Endothelial cell of umbilical vein (primary cell): ENCODE results near the gene ACTR1A. TPM values are rescaled to one million over a fixed set of nuclear protein-coding genes. Genes with fewer than 3 reads are reported as not detected.

ENCODE experiments used
- BruUV-seq: library from RNA; stranded (reverse); fragments of 400-500 nt; replicated peaks from 2 replicates; lab custom pipeline; 2021; lab: Mats Ljungman, UMichigan
- CTCF ChIA-PET: fragments of 300-600, 350-600 bp; sonication (Branson Sonifier 250); formaldehyde crosslinking; loops from one replicate; lab custom pipeline; 2021; ENCODE audit warnings: antibody characterized with exemption, inconsistent platforms; lab: Charles Lee
- POLR2A ChIA-PET: fragments of 300-600, 350-600 bp; sonication (Branson Sonifier 250); formaldehyde crosslinking; loops from one replicate; lab custom pipeline; 2021; ENCODE audit warnings: antibody characterized with exemption, inconsistent platforms; lab: Charles Lee
- DNase-seq: peaks from one replicate; pipeline ENCODE4 v3.0.0-alpha.2; 2011; ENCODE audit warnings: low read depth, low spot score
- FAIRE-seq: peaks from 2 replicates; lab custom pipeline; 2011; peaks lifted over from hg19 to GRCh38; lab: Jason Lieb, UNC
- H2AFZ ChIP-seq: 2 replicates; pipeline ENCODE4 v1.6.0; 2012; ENCODE audit warnings: low read depth, low read length, control low read depth, inconsistent platforms
- H3K27ac ChIP-seq: 2 replicates; pipeline ENCODE4 v1.5.1; 2011; ENCODE audit warnings: low read depth, mild to moderate bottlenecking, control low read depth, low read length, moderate library complexity; ENCODE audit not compliant: insufficient read depth
- H3K27me3 ChIP-seq, 2 experiments: 2 replicates each; pipeline versions ENCODE4 v1.6.0 to v1.6.1; 2011; ENCODE audit warnings: low read length in 2 of 2, mixed read lengths in 1 of 2; ENCODE audit not compliant: control insufficient read depth in 2 of 2, insufficient read depth in 2 of 2
- H3K36me3 ChIP-seq, 2 experiments: 2 replicates in 1 of 2; 3 replicates in 1 of 2; pipeline ENCODE4 v1.5.1; 2011; ENCODE audit warnings: low read length in 2 of 2, mild to moderate bottlenecking in 1 of 2, moderate library complexity in 1 of 2; ENCODE audit not compliant: control insufficient read depth in 2 of 2, insufficient read depth in 2 of 2; ENCODE audit errors: extremely low read depth in 1 of 2
- H3K4me1 ChIP-seq: 3 replicates; pipeline ENCODE4 v1.5.1; 2011; ENCODE audit warnings: mild to moderate bottlenecking, low read length; ENCODE audit not compliant: control insufficient read depth, insufficient read depth; ENCODE audit errors: extremely low read depth
- H3K4me2 ChIP-seq: 2 replicates; pipeline ENCODE4 v1.6.1; 2011; ENCODE audit warnings: low read length, control low read depth, mixed read lengths; ENCODE audit not compliant: insufficient read depth
- H3K4me3 ChIP-seq, 3 experiments: fragments of 200-600 bp in 1 of 3; sonication (generic), shearing (Covaris generic) in 1 of 3; replicated peaks in 1 of 3; 2 replicates each; pipeline ENCODE4 v1.5.1; 2011 to 2016; ENCODE audit warnings: control low read depth in 3 of 3, low read length in 3 of 3, mild to moderate bottlenecking in 2 of 3, inconsistent platforms in 1 of 3, low read depth in 1 of 3, moderate library complexity in 1 of 3; ENCODE audit not compliant: insufficient read depth in 1 of 3
- H3K79me2 ChIP-seq: 2 replicates; pipeline ENCODE4 v1.6.0; 2012; ENCODE audit warnings: low read length, inconsistent platforms; ENCODE audit not compliant: control insufficient read depth, insufficient read depth
- H3K9ac ChIP-seq: replicated peaks from 2 replicates; pipeline ENCODE3; 2011; ENCODE audit warnings: low read length, control low read depth; ENCODE audit not compliant: insufficient read depth; ENCODE audit errors: extremely low read depth
- H3K9me1 ChIP-seq: replicated peaks from 3 replicates; pipeline ENCODE4 v1.6.0; 2011; ENCODE audit warnings: mild to moderate bottlenecking, low read length; ENCODE audit not compliant: control insufficient read depth, insufficient read depth; ENCODE audit errors: extremely low read depth
- H3K9me3 ChIP-seq: replicated peaks from 2 replicates; pipeline ENCODE4 v1.5.1; 2012; ENCODE audit warnings: low read length, inconsistent platforms; ENCODE audit not compliant: control insufficient read depth, insufficient read depth
- H4K20me1 ChIP-seq: replicated peaks from 2 replicates; pipeline ENCODE3; 2011; ENCODE audit warnings: mild to moderate bottlenecking, low read length; ENCODE audit not compliant: control insufficient read depth, insufficient read depth; ENCODE audit errors: extremely low read depth
- EZH2 ChIP-seq: IDR thresholded peaks from 2 replicates; pipeline ENCODE4 v1.6.1; 2012; ENCODE audit warnings: borderline replicate concordance, low read depth, mild to moderate bottlenecking, moderate library complexity, low read length, inconsistent platforms; ENCODE audit not compliant: severe bottlenecking
- FOS ChIP-seq: IDR thresholded peaks from 2 replicates; pipeline ENCODE4 v1.6.1; 2011; ENCODE audit warnings: mild to moderate bottlenecking, low read length, moderate library complexity, borderline replicate concordance; ENCODE audit not compliant: insufficient read depth
- GATA2 ChIP-seq: IDR thresholded peaks from 2 replicates; pipeline ENCODE4 v1.7.0; 2011; ENCODE audit warnings: low read depth, mild to moderate bottlenecking, moderate library complexity, mixed read lengths, low read length; ENCODE audit not compliant: insufficient read length, insufficient read depth
- JUN ChIP-seq: IDR thresholded peaks from 2 replicates; pipeline ENCODE4 v1.6.1; 2011; ENCODE audit warnings: borderline replicate concordance, low read depth; ENCODE audit not compliant: insufficient read length, insufficient read depth
- MAX ChIP-seq: IDR thresholded peaks from 2 replicates; pipeline ENCODE4 v1.6.1; 2011; ENCODE audit not compliant: insufficient read depth, insufficient read length
- MYC ChIP-seq: IDR thresholded peaks from one replicate; pipeline ENCODE4 v1.6.1; 2011; ENCODE audit warnings: mild to moderate bottlenecking, low read depth, low read length
- POLR2A ChIP-seq: IDR thresholded peaks from 2 replicates; pipeline ENCODE4 v1.6.1; 2012; ENCODE audit warnings: low read depth, mild to moderate bottlenecking, control low read depth, low read length
- POLR2AphosphoS5 ChIP-seq: IDR thresholded peaks from 2 replicates; pipeline ENCODE4 v1.6.1; 2012; ENCODE audit warnings: low read depth, mild to moderate bottlenecking, control low read depth, low read length, moderate library complexity; ENCODE audit not compliant: insufficient read depth
- dilution Hi-C: fragments of 300-500 bp; cut with MboI; formaldehyde crosslinking; loops from one replicate; pipeline ENCODE4 v1.15.0; 2019; ENCODE audit warnings: low sequenced_read_pairs; ENCODE audit not compliant: extremely low pct_ligation_motif_present
- intact Hi-C: fragments of 100-400 bp; cut with micrococcal nuclease; formaldehyde crosslinking; loops from one replicate; pipeline ENCODE4 v1.10.0; 2022
- polyA plus RNA-seq, 4 experiments: library from polyadenylated mRNA; depleted of rRNA in 3 of 4; stranded (reverse) in 3 of 4; unstranded in 1 of 4; fragments of >200 nt; gene quantifications; 2 replicates each; pipeline versions ENCODE4 v1.2.1 to v1.2.3, GENCODE V29; 2011 to 2012; ENCODE audit warnings: missing spikeins in 1 of 4
- total RNA-seq: library from RNA; stranded (reverse); gene quantifications from 2 replicates; pipeline ENCODE4 v1.2.3, GENCODE V29; 2021
- TF ChIP-seq, protein P1 (sequence below), 2 donors: IDR thresholded peaks; 1 replicate in 1 of 2; 2 replicates in 1 of 2; pipeline ENCODE4 v1.5.1; 2011; ENCODE audit warnings: low read length in 2 of 2, mild to moderate bottlenecking in 2 of 2, moderate library complexity in 2 of 2, control low read depth in 1 of 2, inconsistent platforms in 1 of 2, low read depth in 1 of 2; ENCODE audit not compliant: insufficient read depth in 1 of 2; ENCODE audit errors: extremely low read depth in 1 of 2

Gene ACTR1A
- total and polyA plus RNA-seq, 2 donors (not counting 3 experiments of a cell fraction or from before 2014, with no cell fraction given) = 155 to 164 TPM

DNA sequence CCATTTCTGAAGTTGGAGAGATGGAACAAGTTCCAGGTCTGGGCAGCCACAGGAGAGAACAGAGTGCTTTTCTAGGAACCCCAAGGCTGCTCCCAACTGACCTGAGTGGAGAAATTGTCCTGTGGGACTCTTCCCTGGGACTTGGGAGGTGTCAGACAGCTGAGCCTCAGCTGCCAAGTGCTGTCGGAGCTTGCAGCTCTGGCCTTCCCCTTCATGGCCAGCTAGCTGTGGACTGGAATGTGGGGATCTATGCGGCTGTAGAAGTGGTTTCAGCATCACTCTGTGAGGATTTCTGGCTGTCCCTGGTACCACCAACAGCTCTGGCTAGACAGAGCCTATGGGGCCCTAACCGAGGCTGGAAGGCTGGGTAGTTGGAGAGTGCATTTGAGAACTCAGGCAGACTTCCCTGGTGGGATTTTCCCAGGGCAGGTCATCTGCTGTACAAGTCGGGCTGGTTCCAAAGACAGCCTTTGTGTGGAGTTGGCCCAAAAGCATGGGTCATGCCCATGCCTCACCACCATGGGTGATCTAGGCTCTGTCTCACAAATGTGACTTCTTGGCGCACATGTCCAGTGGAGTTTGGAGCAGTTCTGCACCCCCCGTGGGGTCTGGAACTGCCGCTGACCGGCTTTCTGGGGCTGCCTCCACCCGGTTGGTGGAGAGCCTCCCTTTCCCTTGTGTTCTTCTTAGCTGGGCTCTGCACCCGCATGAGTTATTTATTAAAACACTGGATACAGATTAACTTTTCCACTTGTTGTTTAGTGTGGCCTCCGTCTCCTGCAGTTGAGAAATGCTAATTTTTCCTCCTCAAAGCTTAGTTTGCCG lies 12.2 kb upstream of the ACTR1A start:
- intact Hi-C loops = no loop called here
- CTCF ChIA-PET = no interaction called here

More for the DNA sequence above, 12.2 kb upstream of the ACTR1A start:
- dilution Hi-C loops = no loop called here
- POLR2A ChIA-PET = no interaction called here
- Histone ChIP-seq H3K4me2 (no peak overlapping the region), H3K79me2 (no peaks in the 10 kb centered on the region), H2AFZ (no peak overlapping the region), H3K4me3 (no peak overlapping the region), H3K36me3 (peaks cover 2 to 20% of the 10 kb centered on the region in 2 experiments), H3K9me1 (no peaks in the 10 kb centered on the region), H3K4me1 (peaks cover 2% of the 10 kb centered on the region), H3K27me3 (no peaks in the 10 kb centered on the region), H3K27ac (no peak overlapping the region), H4K20me1 (no peaks in the 10 kb centered on the region), H3K9me3 (no peaks in the 10 kb centered on the region), H3K9ac (no peak overlapping the region)
- BruUV-seq = no TSS peak
- TF ChIP-seq MYC (no peak), MAX (no peak), POLR2A (no peak), FOS (no peak), JUN (no peak), GATA2 (no peak), POLR2AphosphoS5 (no peak), EZH2 (no peak)
- TF ChIP-seq, protein P1, sequence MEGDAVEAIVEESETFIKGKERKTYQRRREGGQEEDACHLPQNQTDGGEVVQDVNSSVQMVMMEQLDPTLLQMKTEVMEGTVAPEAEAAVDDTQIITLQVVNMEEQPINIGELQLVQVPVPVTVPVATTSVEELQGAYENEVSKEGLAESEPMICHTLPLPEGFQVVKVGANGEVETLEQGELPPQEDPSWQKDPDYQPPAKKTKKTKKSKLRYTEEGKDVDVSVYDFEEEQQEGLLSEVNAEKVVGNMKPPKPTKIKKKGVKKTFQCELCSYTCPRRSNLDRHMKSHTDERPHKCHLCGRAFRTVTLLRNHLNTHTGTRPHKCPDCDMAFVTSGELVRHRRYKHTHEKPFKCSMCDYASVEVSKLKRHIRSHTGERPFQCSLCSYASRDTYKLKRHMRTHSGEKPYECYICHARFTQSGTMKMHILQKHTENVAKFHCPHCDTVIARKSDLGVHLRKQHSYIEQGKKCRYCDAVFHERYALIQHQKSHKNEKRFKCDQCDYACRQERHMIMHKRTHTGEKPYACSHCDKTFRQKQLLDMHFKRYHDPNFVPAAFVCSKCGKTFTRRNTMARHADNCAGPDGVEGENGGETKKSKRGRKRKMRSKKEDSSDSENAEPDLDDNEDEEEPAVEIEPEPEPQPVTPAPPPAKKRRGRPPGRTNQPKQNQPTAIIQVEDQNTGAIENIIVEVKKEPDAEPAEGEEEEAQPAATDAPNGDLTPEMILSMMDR (IDR thresholded peaks at IDR 0.05; ENCODE audit: extremely low read depth in 1 of 2, insufficient read depth in 1 of 2, low read depth in 1 of 2, low read length in 2 of 2) = no peak
- no peak for DNase-seq
- FAIRE-seq = no peak
